WTC11 (cell line): ENCODE results near the gene IFNE. TPM values are rescaled to one million over a fixed set of nuclear protein-coding genes. Genes with fewer than 3 reads are reported as not detected.

Experiments used
- ATAC-seq: fragments of 200-7000 bp; cut with Tn5 transposase; 2 replicates; pipeline ENCODE4 v1.10.0; 2021; ENCODE audit warnings: mild to moderate bottlenecking, moderate library complexity
- Bru-seq: library from RNA; stranded (reverse); fragments of 400-500 nt; gene quantifications from one replicate; lab custom pipeline; 2021; lab: Mats Ljungman, UMichigan
- CTCF ChIA-PET: fragments of 300-600 bp; sonication (Branson Sonifier 250); formaldehyde crosslinking; loops from one replicate; lab custom pipeline; 2021; ENCODE audit warnings: antibody characterized with exemption; lab: Charles Lee
- POLR2A ChIA-PET: fragments of 350-600 bp; sonication (Branson Sonifier 250); formaldehyde crosslinking; loops from one replicate; lab custom pipeline; 2021; ENCODE audit warnings: antibody characterized with exemption; lab: Charles Lee
- DNase-seq: peaks from one replicate; pipeline ENCODE4 v3.0.0; 2021; ENCODE audit warnings: low spot score
- H3K27ac Mint-ChIP-seq: 2 replicates; pipeline ENCODE4 v1.8.0; 2021; ENCODE audit warnings: mixed read lengths
- H3K27me3 Mint-ChIP-seq: 2 replicates; pipeline ENCODE4 v1.8.0; 2021; ENCODE audit warnings: low read depth, mild to moderate bottlenecking, moderate library complexity, mixed read lengths
- H3K36me3 Mint-ChIP-seq: 2 replicates; pipeline ENCODE4 v1.8.0; 2021; ENCODE audit warnings: mixed read lengths
- H3K4me1 Mint-ChIP-seq: 2 replicates; pipeline ENCODE4 v1.8.0; 2022; ENCODE audit warnings: mixed read lengths
- H3K4me3 Mint-ChIP-seq: 2 replicates; pipeline ENCODE4 v1.8.0; 2021; ENCODE audit warnings: mild to moderate bottlenecking, moderate library complexity, mixed read lengths
- H3K9me3 Mint-ChIP-seq: 2 replicates; pipeline ENCODE4 v1.8.0; 2021; ENCODE audit warnings: mixed read lengths
- CBFB ChIP-seq: sonication (generic); formaldehyde crosslinking; IDR thresholded peaks from 2 replicates; pipeline ENCODE4 v1.8.1; 2022; ENCODE audit warnings: mild to moderate bottlenecking, low read depth, missing genetic modification reagents
- CREB1 ChIP-seq: sonication (generic); formaldehyde crosslinking; IDR thresholded peaks from 2 replicates; pipeline ENCODE4 v1.8.0; 2023; ENCODE audit warnings: mild to moderate bottlenecking, missing genetic modification reagents
- FOXP1 ChIP-seq: sonication (generic); formaldehyde crosslinking; IDR thresholded peaks from 2 replicates; pipeline ENCODE4 v1.8.0; 2022; ENCODE audit warnings: missing genetic modification reagents, mild to moderate bottlenecking, moderate library complexity, borderline replicate concordance
- GABPB1 ChIP-seq: sonication (generic); formaldehyde crosslinking; IDR thresholded peaks from 2 replicates; pipeline ENCODE4 v1.8.1; 2023; ENCODE audit warnings: mild to moderate bottlenecking, missing genetic modification reagents
- IRF2 ChIP-seq: sonication (generic); formaldehyde crosslinking; IDR thresholded peaks from 2 replicates; pipeline ENCODE4 v1.8.0; 2022; ENCODE audit warnings: low read depth, missing genetic modification reagents, borderline replicate concordance
- JUN ChIP-seq: sonication (generic); formaldehyde crosslinking; IDR thresholded peaks from 2 replicates; pipeline ENCODE4 v1.8.0; 2023; ENCODE audit warnings: mild to moderate bottlenecking, missing genetic modification reagents
- TEAD4 ChIP-seq: sonication (generic); formaldehyde crosslinking; IDR thresholded peaks from 2 replicates; pipeline ENCODE4 v1.8.0; 2022; ENCODE audit warnings: mild to moderate bottlenecking, missing genetic modification reagents
- ZNF396 ChIP-seq: fragments of 250-450 bp; sonication (Bioruptor Pico); IDR thresholded peaks from 2 replicates; pipeline ENCODE4 v1.8.0; 2021; ENCODE audit warnings: mild to moderate bottlenecking, moderate library complexity, borderline replicate concordance
- ZNF423 ChIP-seq: fragments of 250-450 bp; sonication (Bioruptor Pico); IDR thresholded peaks from 2 replicates; pipeline ENCODE4 v2.1.2; 2022; ENCODE audit warnings: mild to moderate bottlenecking, moderate library complexity
- long read RNA-seq, 3 experiments: library from RNA in 1 of 3; library from capped mRNA in 1 of 3; library from polyadenylated mRNA in 1 of 3; unstranded in 2 of 3; stranded (forward) in 1 of 3; transcript quantifications; one replicate each; pipeline ENCODE4 v2.0.0, GENCODE V29; 2021
- total RNA-seq: library from RNA; stranded (reverse); gene quantifications from 3 replicates; pipeline ENCODE4 v1.2.3, GENCODE V29; 2021
- TF ChIP-seq, protein P1 (sequence below): fragments of 250-450 bp; sonication (Bioruptor Pico); IDR thresholded peaks from 2 replicates; pipeline ENCODE4 v2.1.2; 2022; ENCODE audit warnings: mild to moderate bottlenecking, moderate library complexity
- TF ChIP-seq, protein P2 (sequence below): fragments of 250-450 bp; sonication (Bioruptor Pico); conservative IDR thresholded peaks from 2 replicates; pipeline ENCODE4 v1.9.0; 2021; ENCODE audit warnings: mild to moderate bottlenecking
- TF ChIP-seq, protein P3 (sequence below): sonication (generic); formaldehyde crosslinking; IDR thresholded peaks from 2 replicates; pipeline ENCODE4 v1.8.0; 2022; ENCODE audit warnings: mild to moderate bottlenecking, missing genetic modification reagents
- TF ChIP-seq, protein P4 (sequence below): sonication (generic); formaldehyde crosslinking; IDR thresholded peaks from 2 replicates; pipeline ENCODE4 v1.8.1; 2022; ENCODE audit warnings: low read depth, mild to moderate bottlenecking, moderate library complexity, missing genetic modification reagents, borderline replicate concordance
- TF ChIP-seq, protein P5 (sequence below): sonication (generic); formaldehyde crosslinking; IDR thresholded peaks from 2 replicates; pipeline ENCODE4 v1.8.1; 2023; ENCODE audit warnings: mild to moderate bottlenecking, moderate library complexity, missing genetic modification reagents

The IFNE gene, protein sequence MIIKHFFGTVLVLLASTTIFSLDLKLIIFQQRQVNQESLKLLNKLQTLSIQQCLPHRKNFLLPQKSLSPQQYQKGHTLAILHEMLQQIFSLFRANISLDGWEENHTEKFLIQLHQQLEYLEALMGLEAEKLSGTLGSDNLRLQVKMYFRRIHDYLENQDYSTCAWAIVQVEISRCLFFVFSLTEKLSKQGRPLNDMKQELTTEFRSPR
- total RNA-seq = 0.11 to 0.14 TPM in 2 of 3 replicates, not detected in the other
- percentile 43 among the genes with signal in this experiment for Bru-seq, nascent RNA
- long read RNA-seq, experiment 1 = 0 reads
- long read RNA-seq, experiment 2 = 0 reads
- long read RNA-seq, experiment 3 = 0 reads

DNA sequence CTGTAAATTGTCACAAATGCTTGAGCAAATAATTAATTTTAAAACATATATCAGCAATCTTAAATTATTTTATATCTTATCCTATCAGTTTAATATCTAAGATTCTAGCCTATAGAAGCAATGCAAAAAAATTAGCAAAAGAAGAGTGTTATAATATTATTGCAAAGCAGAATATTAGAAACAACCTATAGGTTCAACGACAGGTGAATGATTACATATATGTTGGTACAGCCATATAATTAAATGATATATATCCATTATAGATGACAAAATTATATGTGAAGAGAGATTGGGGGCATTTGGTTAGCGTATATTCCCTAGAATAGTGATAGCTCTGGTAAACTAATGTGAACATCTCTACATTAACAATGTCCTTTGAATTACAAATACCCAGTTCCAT is at the start of gene IFNE:
Gene IFNE (minus strand): TSS at position 101 of the 400 bp plus-strand sequence. CDS start 619 bp downstream, outside the sequence.
- Mint-ChIP-seq H3K27me3 (no peaks in the 10 kb centered on the region), H3K27ac (no peak within 1 kb of the TSS), H3K36me3 (no peaks in the 10 kb centered on the region), H3K4me1 (peaks cover 7% of the 10 kb centered on the region), H3K4me3 (no peak within 1 kb of the TSS), H3K9me3 (no peaks in the 10 kb centered on the region)
- ChIA-PET POLR2A (no interaction called here), CTCF (interaction anchor here (1.7 kb wide), 1 partner anchor 16 kb away, joined by 4 read pairs; no protein-coding TSS in a partner anchor)
- no peak for DNase-seq
- no peak for ATAC-seq
- TF ChIP-seq IRF2 (CRISPR knock-in tag) = no peak

DNA sequence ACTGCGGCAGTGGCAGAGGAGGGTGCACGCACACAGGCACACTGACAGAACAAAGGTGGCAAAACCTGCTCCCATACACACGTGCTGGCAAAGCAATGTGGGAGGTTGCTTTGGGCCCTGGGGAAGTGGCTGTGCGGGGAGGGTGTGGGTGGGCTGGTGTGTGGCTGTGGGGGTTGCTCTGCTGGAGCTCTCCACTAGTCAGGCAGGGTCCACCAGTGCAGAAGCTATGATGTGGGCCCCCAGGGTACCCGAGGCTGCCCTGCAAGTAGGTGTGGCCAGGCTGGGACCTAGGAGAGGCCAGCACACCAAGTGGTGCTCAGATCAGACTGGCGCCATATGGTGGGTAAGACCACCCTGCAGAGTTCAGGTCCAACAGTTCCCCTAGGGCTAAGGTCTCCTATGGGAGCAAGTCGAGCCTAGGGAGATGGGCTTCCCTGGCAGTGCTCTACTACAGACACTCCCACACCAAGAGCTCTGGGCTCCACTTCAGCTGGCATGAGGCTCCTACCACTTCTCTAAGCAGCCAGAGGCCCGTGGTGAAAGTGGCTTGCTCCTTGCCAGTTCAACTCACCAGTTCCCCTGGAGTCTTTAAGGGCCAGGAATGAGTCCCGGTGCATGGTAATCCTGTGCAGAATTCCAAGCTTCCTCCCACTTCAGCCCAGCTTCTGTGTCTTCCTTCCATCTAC is 46.2 kb upstream of the IFNE start:
- Mint-ChIP-seq H3K4me1 (peaks cover 10% of the 10 kb centered on the region), H3K27ac (no peak overlapping the region), H3K27me3 (no peaks in the 10 kb centered on the region), H3K4me3 (no peak overlapping the region), H3K36me3 (peaks cover 55% of the 10 kb centered on the region), H3K9me3 (peaks cover 38% of the 10 kb centered on the region)
- DNase-seq (no peak), ATAC-seq (no peak)
- TF ChIP-seq CBFB = no peak
- TF ChIP-seq IRF2 (CRISPR knock-in tag) = no peak
- no peak for TF ChIP-seq ZNF423 (CRISPR knock-in tag)
- TF ChIP-seq, protein P1, sequence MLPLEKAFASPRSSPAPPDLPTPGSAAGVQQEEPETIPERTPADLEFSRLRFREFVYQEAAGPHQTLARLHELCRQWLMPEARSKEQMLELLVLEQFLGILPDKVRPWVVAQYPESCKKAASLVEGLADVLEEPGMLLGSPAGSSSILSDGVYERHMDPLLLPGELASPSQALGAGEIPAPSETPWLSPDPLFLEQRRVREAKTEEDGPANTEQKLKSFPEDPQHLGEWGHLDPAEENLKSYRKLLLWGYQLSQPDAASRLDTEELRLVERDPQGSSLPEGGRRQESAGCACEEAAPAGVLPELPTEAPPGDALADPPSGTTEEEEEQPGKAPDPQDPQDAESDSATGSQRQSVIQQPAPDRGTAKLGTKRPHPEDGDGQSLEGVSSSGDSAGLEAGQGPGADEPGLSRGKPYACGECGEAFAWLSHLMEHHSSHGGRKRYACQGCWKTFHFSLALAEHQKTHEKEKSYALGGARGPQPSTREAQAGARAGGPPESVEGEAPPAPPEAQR (CRISPR knock-in tag) = no peak
- CTCF ChIA-PET = no interaction called here
- POLR2A ChIA-PET = no interaction called here

DNA sequence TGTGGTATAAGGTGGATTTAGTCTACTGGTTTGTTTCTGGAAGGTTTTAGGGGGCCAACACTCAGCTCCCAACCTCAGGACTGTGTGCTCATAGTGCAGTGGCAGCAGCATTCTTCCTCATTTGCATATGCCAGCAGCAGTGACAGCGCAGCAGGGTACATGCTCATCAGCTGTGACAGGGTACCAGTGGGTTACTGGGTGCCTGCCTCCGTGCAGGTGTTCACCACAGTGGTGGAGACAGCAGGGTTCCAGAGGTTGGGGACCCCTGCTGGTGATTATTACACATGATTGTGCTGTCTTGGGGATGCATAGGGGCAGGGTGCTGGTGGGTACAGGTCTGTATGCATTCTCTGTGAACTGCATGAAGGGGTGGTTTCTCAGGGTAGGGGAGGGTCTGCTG is 45.5 kb upstream of the IFNE start:
- DNase-seq (no peak), ATAC-seq (no peak)
- Mint-ChIP-seq H3K4me3 (no peak overlapping the region), H3K27ac (no peak overlapping the region), H3K36me3 (peaks cover 57% of the 10 kb centered on the region), H3K9me3 (peaks cover 45% of the 10 kb centered on the region), H3K4me1 (peaks cover 8% of the 10 kb centered on the region), H3K27me3 (no peaks in the 10 kb centered on the region)
- TF ChIP-seq GABPB1 = no peak
- TF ChIP-seq FOXP1 = no peak
- no peak for TF ChIP-seq TEAD4 (CRISPR knock-in tag)
- CTCF ChIA-PET = no interaction called here
- POLR2A ChIA-PET = no interaction called here

DNA sequence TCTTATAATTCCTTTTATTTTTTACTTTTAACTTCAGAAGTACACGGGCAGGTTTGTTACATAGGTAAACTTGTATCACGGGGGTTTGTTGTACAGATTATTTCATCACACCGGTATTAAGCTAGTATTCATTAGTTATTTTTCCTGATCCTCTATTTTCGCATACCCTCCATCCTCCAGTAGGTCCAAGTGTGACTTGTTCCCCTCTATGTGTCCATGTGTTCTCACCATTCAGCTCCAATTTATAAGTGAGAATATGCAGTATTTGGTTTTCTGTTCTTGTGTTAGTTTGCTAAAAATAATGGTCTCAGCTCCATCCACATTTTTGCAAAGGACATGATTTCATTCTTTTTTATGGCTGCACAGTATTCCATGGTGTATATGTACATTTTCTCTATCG is 43.1 kb upstream of the IFNE start:
- TF ChIP-seq, protein P2, sequence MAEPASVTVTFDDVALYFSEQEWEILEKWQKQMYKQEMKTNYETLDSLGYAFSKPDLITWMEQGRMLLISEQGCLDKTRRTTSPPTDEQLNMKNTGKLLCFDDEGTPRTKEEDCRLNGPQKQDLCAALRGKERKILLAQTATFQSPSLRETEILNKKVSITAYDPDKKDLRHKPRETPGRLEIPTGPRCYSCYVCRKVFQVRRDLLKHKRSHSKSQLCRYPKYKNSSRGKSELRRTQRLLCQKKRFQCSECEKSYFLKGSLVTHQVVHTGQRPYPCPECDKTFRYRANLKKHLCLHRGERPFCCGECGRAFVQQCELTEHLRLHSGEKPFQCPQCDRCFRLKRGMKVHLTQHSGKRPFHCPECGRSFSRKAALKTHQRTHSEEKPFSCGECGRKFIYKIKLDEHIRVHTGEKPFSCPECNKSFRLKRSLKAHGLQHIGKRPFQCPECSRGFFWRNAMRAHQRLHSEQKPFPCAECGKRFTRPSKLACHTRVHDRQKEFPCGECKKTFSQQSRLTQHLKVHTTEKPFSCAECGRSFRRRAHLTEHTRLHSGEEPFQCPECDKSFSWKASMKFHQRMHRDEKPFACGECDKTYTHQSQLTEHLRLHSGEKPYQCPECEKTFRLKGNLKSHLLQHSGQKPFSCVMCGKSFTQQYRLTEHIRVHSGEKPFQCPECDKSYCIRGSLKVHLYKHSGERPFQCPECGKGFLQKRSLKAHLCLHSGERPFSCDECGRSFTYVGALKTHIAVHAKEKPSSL (CRISPR knock-in tag) = no peak
- no peak for TF ChIP-seq CREB1 (CRISPR knock-in tag)
- TF ChIP-seq, protein P3, sequence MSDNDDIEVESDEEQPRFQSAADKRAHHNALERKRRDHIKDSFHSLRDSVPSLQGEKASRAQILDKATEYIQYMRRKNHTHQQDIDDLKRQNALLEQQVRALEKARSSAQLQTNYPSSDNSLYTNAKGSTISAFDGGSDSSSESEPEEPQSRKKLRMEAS (CRISPR knock-in tag) = no peak
- TF ChIP-seq JUN (CRISPR knock-in tag) = no peak
- no peak for TF ChIP-seq IRF2 (CRISPR knock-in tag)
- no peak for TF ChIP-seq ZNF396
- TF ChIP-seq, protein P4, sequence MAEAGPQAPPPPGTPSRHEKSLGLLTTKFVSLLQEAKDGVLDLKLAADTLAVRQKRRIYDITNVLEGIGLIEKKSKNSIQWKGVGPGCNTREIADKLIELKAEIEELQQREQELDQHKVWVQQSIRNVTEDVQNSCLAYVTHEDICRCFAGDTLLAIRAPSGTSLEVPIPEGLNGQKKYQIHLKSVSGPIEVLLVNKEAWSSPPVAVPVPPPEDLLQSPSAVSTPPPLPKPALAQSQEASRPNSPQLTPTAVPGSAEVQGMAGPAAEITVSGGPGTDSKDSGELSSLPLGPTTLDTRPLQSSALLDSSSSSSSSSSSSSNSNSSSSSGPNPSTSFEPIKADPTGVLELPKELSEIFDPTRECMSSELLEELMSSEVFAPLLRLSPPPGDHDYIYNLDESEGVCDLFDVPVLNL (CRISPR knock-in tag) = no peak
- no peak for TF ChIP-seq TEAD4 (CRISPR knock-in tag)
- TF ChIP-seq, protein P5, sequence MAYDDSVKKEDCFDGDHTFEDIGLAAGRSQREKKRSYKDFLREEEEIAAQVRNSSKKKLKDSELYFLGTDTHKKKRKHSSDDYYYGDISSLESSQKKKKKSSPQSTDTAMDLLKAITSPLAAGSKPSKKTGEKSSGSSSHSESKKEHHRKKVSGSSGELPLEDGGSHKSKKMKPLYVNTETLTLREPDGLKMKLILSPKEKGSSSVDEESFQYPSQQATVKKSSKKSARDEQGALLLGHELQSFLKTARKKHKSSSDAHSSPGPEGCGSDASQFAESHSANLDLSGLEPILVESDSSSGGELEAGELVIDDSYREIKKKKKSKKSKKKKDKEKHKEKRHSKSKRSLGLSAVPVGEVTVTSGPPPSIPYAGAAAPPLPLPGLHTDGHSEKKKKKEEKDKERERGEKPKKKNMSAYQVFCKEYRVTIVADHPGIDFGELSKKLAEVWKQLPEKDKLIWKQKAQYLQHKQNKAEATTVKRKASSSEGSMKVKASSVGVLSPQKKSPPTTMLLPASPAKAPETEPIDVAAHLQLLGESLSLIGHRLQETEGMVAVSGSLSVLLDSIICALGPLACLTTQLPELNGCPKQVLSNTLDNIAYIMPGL (CRISPR knock-in tag) = no peak
- DNase-seq (no peak), ATAC-seq (no peak)
- Mint-ChIP-seq H3K36me3 (peaks cover 59% of the 10 kb centered on the region), H3K9me3 (peaks cover 61% of the 10 kb centered on the region), H3K27me3 (no peaks in the 10 kb centered on the region), H3K4me3 (no peak overlapping the region), H3K4me1 (no peaks in the 10 kb centered on the region), H3K27ac (no peak overlapping the region)
- ChIA-PET POLR2A (no interaction called here), CTCF (no interaction called here)
